GM21526 (cell line): ENCODE measurements around the gene FGF7.
"Not testable (repeated sequence)": the region's sequence is repeated elsewhere in the genome, so short reads cannot be mapped to it uniquely, and the experiment has no call there.

Source experiments
- ATAC-seq: cut with Tn5 transposase; IDR thresholded peaks from one replicate; pipeline ENCODE4 v1.9.1; 2021; ENCODE audit warnings: moderate library complexity; ENCODE audit not compliant: unreplicated experiment, low FRiP score

The FGF7 gene

GRCh38 chr15:49438962-49439631 lies 16.1 kb downstream of the FGF7 start:
- peak; percentile 80 for ATAC-seq

GRCh38 chr15:49439678-49440395 lies 16.8 kb downstream of the FGF7 start:
- no peak for ATAC-seq

GRCh38 chr15:49441356-49441755 lies 18.3 kb downstream of the FGF7 start:
- no peak for ATAC-seq

- ATAC-seq, result no peak
Observed at GRCh38 chr15:49441816-49442215, 18.8 kb downstream of the FGF7 start.

- ATAC-seq, result no peak
Observed at GRCh38 chr15:49452595-49452994, 29.6 kb downstream of the FGF7 start.

GRCh38 chr15:49456166-49456565 lies 33.1 kb downstream of the FGF7 start:
- ATAC-seq, result no peak

- no peak for ATAC-seq
Observed at GRCh38 chr15:49458145-49458544, 35.1 kb downstream of the FGF7 start.

- no peak for ATAC-seq
Observed at GRCh38 chr15:49460411-49460941, 37.4 kb downstream of the FGF7 start.

- no peak for ATAC-seq
Observed at GRCh38 chr15:49462232-49462844, 39.3 kb downstream of the FGF7 start.

- no peak for ATAC-seq
Observed at GRCh38 chr15:49464522-49464921, 41.5 kb downstream of the FGF7 start.

- ATAC-seq, result no peak
Observed at GRCh38 chr15:49466119-49466518, 43.1 kb downstream of the FGF7 start.

- no peak for ATAC-seq
Observed at GRCh38 chr15:49467746-49468480, 44.9 kb downstream of the FGF7 start.

GRCh38 chr15:49468481-49468839 lies 45.4 kb downstream of the FGF7 start:
- no peak for ATAC-seq

- not testable (repeated sequence) for ATAC-seq
Observed at GRCh38 chr15:49471248-49471647, 48.2 kb downstream of the FGF7 start.

- peak; percentile 80 for ATAC-seq
Observed at GRCh38 chr15:49471733-49472132, 48.7 kb downstream of the FGF7 start.

GRCh38 chr15:49472338-49472737 lies 49.3 kb downstream of the FGF7 start:
- ATAC-seq, result no peak

- no peak for ATAC-seq
Observed at GRCh38 chr15:49473031-49473430, 50.0 kb downstream of the FGF7 start.

- not testable (repeated sequence) for ATAC-seq
Observed at GRCh38 chr15:49478021-49478420, 55.0 kb downstream of the FGF7 start.

- ATAC-seq, result not testable (repeated sequence)
Observed at GRCh38 chr15:49478982-49479381, 55.9 kb downstream of the FGF7 start.

GRCh38 chr15:49485401-49485800 lies 62.4 kb downstream of the FGF7 start:
- not testable (repeated sequence) for ATAC-seq

GRCh38 chr15:49490966-49491365 lies 67.9 kb downstream of the FGF7 start:
- ATAC-seq, result no peak
